PC-3 (cell line): ENCODE data around the gene HK1. TPM values are rescaled to one million over a fixed set of nuclear protein-coding genes. Genes with fewer than 3 reads are reported as not detected.

Experiments used
- ATAC-seq: fragments of 200-7000 bp; cut with Tn5 transposase; 2 replicates; pipeline ENCODE4 v1.9.1; 2020; ENCODE audit warnings: mild to moderate bottlenecking, moderate library complexity
- BruUV-seq: library from RNA; stranded (reverse); fragments of 400-500 nt; replicated peaks from 2 replicates; lab custom pipeline; 2021; lab: Mats Ljungman, UMichigan
- CTCF ChIA-PET: fragments of 300-600 bp; sonication (Branson Sonifier 250); formaldehyde crosslinking; loops from one replicate; lab custom pipeline; 2022; ENCODE audit warnings: antibody characterized with exemption; lab: Charles Lee
- POLR2A ChIA-PET: fragments of 300-600 bp; sonication (Branson Sonifier 250); formaldehyde crosslinking; loops from one replicate; lab custom pipeline; 2022; ENCODE audit warnings: antibody characterized with exemption; ENCODE audit not compliant: unreplicated experiment; lab: Charles Lee
- DNase-seq: peaks from one replicate; pipeline ENCODE4 v3.0.0-alpha.2; 2015
- H2AFZ ChIP-seq: fragments of 300-600 bp; sonication (generic); 2 replicates; pipeline ENCODE4 v1.6.0; 2016; ENCODE audit warnings: antibody characterized with exemption, low read length
- H3F3A ChIP-seq: fragments of 300-600 bp; sonication (generic); one replicate; pipeline ENCODE4 v1.6.0; 2017; ENCODE audit warnings: antibody characterized with exemption, low read length, control low read depth, mild to moderate bottlenecking; ENCODE audit not compliant: unreplicated experiment
- H3K27ac ChIP-seq: fragments of 300-600 bp; sonication (generic); 2 replicates; pipeline ENCODE4 v1.5.1; 2016; ENCODE audit warnings: mild to moderate bottlenecking, low read length
- H3K27me3 ChIP-seq: fragments of 300-600 bp; sonication (generic); 2 replicates; pipeline ENCODE4 v1.6.1; 2016; ENCODE audit warnings: low read length, mixed read lengths
- H3K36me3 ChIP-seq: fragments of 300-600 bp; sonication (generic); 2 replicates; pipeline ENCODE4 v1.6.1; 2016; ENCODE audit warnings: low read depth, mixed run types, low read length, mixed read lengths
- H3K4me1 ChIP-seq: fragments of 300-600 bp; sonication (generic); 2 replicates; pipeline ENCODE4 v1.5.1; 2016; ENCODE audit warnings: low read length; ENCODE audit not compliant: insufficient read depth
- H3K4me2 ChIP-seq: fragments of 300-600 bp; sonication (generic); 2 replicates; pipeline ENCODE4 v1.6.0; 2016; ENCODE audit warnings: low read length
- H3K4me3 ChIP-seq: fragments of 300-600 bp; sonication (generic); 2 replicates; pipeline ENCODE4 v1.5.1; 2016; ENCODE audit warnings: mild to moderate bottlenecking, low read length, mixed read lengths
- H3K79me2 ChIP-seq: fragments of 300-600 bp; sonication (generic); 2 replicates; pipeline ENCODE4 v1.6.1; 2017; ENCODE audit warnings: low read length, mixed read lengths
- H3K9ac ChIP-seq: fragments of 300-600 bp; sonication (generic); 2 replicates; pipeline ENCODE4 v1.6.0; 2016; ENCODE audit warnings: mild to moderate bottlenecking, low read length
- H3K9me2 ChIP-seq: fragments of 300-600 bp; sonication (generic); replicated peaks from 2 replicates; pipeline ENCODE4 v1.6.1; 2016; ENCODE audit warnings: mixed run types, low read length, mixed read lengths
- H3K9me3 ChIP-seq: fragments of 300-600 bp; sonication (generic); 2 replicates; pipeline ENCODE4 v1.6.1; 2016; ENCODE audit warnings: low read length, mixed read lengths
- H4K20me1 ChIP-seq: fragments of 300-600 bp; sonication (generic); 2 replicates; pipeline ENCODE4 v1.6.1; 2016; ENCODE audit warnings: low read length, mixed read lengths
- CTCF ChIP-seq: fragments of 300-600 bp; sonication (generic); conservative IDR thresholded peaks from 2 replicates; pipeline ENCODE4 v1.5.1; 2017; ENCODE audit warnings: antibody characterized with exemption, low read depth, mild to moderate bottlenecking, low read length
- EZH2 ChIP-seq: fragments of 300-600 bp; sonication (generic); IDR thresholded peaks from one replicate; pipeline ENCODE4 v1.6.1; 2017; ENCODE audit warnings: antibody characterized with exemption, mild to moderate bottlenecking, low read length; ENCODE audit not compliant: unreplicated experiment
- EZH2phosphoT487 ChIP-seq: fragments of 300-600 bp; sonication (generic); IDR thresholded peaks from 2 replicates; pipeline ENCODE4 v1.6.1; 2018; ENCODE audit warnings: mild to moderate bottlenecking, antibody characterized with exemption, low read length, borderline replicate concordance
- intact Hi-C: fragments of 100-400 bp; cut with micrococcal nuclease; formaldehyde crosslinking; loops from 2 replicates; pipeline ENCODE4 v1.9.0; 2023
- total RNA-seq: library from RNA; depleted of rRNA; stranded (reverse); fragments of >200 nt; gene quantifications from 2 replicates; pipeline ENCODE4 v1.2.3, GENCODE V29; 2014

Gene HK1
- total RNA-seq, 1 experiment from 2014 or later: 189 TPM

GRCh38 chr10:69359148-69359547, 80.9 kb downstream of the HK1 start:
- BruUV-seq: no TSS peak
- Histone ChIP-seq H3F3A (peaks cover 5% of the 10 kb centered on the region), H4K20me1 (no peaks in the 10 kb centered on the region; the same call in 1 of the 2 replicates), H3K4me1 (peaks cover 44% of the 10 kb centered on the region), H3K27ac (no peak overlapping the region), H3K9ac (no peak overlapping the region), H3K9me3 (no peaks in the 10 kb centered on the region), H3K9me2 (no peaks in the 10 kb centered on the region), H3K4me2 (no peak overlapping the region), H3K36me3 (no peaks in the 10 kb centered on the region; the same call in 1 of the 2 replicates), H3K4me3 (no peak overlapping the region), H3K27me3 (no peaks in the 10 kb centered on the region), H3K79me2 (peaks cover 48% of the 10 kb centered on the region), H2AFZ (no peak overlapping the region)
- POLR2A ChIA-PET: no interaction called here
- intact Hi-C loops: no loop called here
- CTCF ChIA-PET: no interaction called here
- DNase-seq (no peak), ATAC-seq (no peak)
- TF ChIP-seq EZH2phosphoT487: no peak
- no peak for TF ChIP-seq CTCF
- TF ChIP-seq EZH2: no peak

- Histone ChIP-seq H3K4me2 (no peak overlapping the region), H3K9ac (no peak overlapping the region), H3K4me3 (no peak overlapping the region), H2AFZ (no peak overlapping the region), H4K20me1 (no peaks in the 10 kb centered on the region; the same call in 1 of the 2 replicates), H3K9me2 (no peaks in the 10 kb centered on the region), H3K79me2 (peaks cover 48% of the 10 kb centered on the region), H3K9me3 (no peaks in the 10 kb centered on the region), H3K4me1 (peaks cover 44% of the 10 kb centered on the region), H3K36me3 (peaks cover 3% of the 10 kb centered on the region; the same call in 1 of the 2 replicates), H3K27ac (no peak overlapping the region), H3F3A (peaks cover 5% of the 10 kb centered on the region), H3K27me3 (no peaks in the 10 kb centered on the region)
- intact Hi-C loops: no loop called here
- ATAC-seq: no peak
- TF ChIP-seq EZH2phosphoT487 (no peak), CTCF (no peak), EZH2 (no peak)
- ChIA-PET POLR2A (no interaction called here), CTCF (no interaction called here)
- no peak for DNase-seq
- BruUV-seq: no TSS peak
Observed at GRCh38 chr10:69359594-69359993, 81.3 kb downstream of the HK1 start.
